IPS-20b (cell line): ENCODE measurements around the gene AIG1.

Source experiments
- H3K27ac ChIP-seq: one replicate; pipeline ENCODE4 v1.5.1; 2013; ENCODE audit warnings: low read length
- H3K27me3 ChIP-seq: 2 replicates; pipeline ENCODE4 v1.6.1; 2013; ENCODE audit warnings: mild to moderate bottlenecking, low read length, inconsistent platforms; ENCODE audit not compliant: insufficient read depth
- H3K36me3 ChIP-seq: 2 replicates; pipeline ENCODE4 v1.6.1; 2013; ENCODE audit warnings: low read depth, mild to moderate bottlenecking, inconsistent platforms, low read length, moderate library complexity; ENCODE audit not compliant: insufficient read depth
- H3K4me1 ChIP-seq: 2 replicates; pipeline ENCODE4 v1.6.1; 2013; ENCODE audit warnings: mild to moderate bottlenecking, control low read depth, inconsistent platforms, low read length, moderate library complexity; ENCODE audit not compliant: insufficient read depth
- H3K4me3 ChIP-seq: 2 replicates; pipeline ENCODE4 v1.5.1; 2013; ENCODE audit warnings: mild to moderate bottlenecking, low read length, inconsistent platforms
- H3K9ac ChIP-seq: 2 replicates; pipeline ENCODE4 v1.6.1; 2013; ENCODE audit warnings: low read depth, mild to moderate bottlenecking, inconsistent platforms, low read length, moderate library complexity
- H3K9me3 ChIP-seq: 2 replicates; pipeline ENCODE4 v1.6.1; 2013; ENCODE audit warnings: mild to moderate bottlenecking, low read depth, low read length, inconsistent platforms; ENCODE audit not compliant: insufficient read depth

Gene AIG1

DNA sequence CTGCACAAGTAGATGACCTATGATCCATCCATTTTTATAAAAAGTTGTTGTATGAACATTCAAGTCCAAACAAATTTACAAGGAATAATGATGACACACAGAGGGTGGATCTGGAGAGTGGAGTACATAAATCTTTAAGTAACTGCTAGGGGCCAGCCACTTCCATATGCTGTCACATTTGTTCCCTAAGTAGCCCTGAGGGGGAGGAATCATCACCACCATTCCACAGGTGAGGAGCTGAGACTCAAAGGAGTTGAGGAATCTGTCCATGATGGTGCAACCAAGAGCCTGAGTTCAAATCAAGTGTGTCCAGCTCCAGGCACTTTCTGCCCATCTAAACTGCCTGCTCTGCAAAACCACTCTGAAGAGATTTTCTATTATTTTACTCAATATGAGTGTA, 132.1 kb downstream of the AIG1 start:
- H3K27ac ChIP-seq, result no peak overlapping the region
- no peaks in the 10 kb centered on the region for H3K27me3 ChIP-seq
- H3K4me3 ChIP-seq, result no peak overlapping the region
- H3K36me3 ChIP-seq, result no peaks in the 10 kb centered on the region; the same call in 1 of the 2 replicates
- no peak overlapping the region for H3K9ac ChIP-seq
- H3K9me3 ChIP-seq, result no peaks in the 10 kb centered on the region
- H3K4me1 ChIP-seq, result no peaks in the 10 kb centered on the region

DNA sequence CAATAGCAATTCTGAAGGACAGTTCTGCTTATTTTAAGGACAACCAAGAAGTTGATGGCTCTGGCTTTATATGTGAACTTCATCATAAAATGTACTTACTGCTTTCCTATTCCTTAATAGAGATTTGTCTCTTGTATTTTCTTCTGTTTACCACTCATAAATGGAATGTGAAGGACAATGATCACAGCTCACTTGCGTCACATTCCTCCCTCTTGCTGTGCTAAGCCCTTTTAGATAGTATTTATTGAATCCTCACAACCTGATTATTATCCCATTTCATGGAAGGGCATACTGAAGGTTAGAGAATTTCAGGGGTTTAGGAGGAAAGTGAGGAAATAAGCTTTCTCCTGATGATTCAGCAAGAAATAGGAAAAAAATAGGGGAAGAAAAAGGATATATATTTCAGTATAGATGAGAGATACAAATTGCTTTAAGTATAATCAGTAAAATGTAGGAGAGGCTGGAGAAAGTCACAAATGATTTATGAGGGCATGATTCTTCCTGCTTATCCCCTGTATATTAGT, 132.9 kb downstream of the AIG1 start:
- Histone ChIP-seq H3K9me3 (no peaks in the 10 kb centered on the region), H3K27me3 (no peaks in the 10 kb centered on the region), H3K4me3 (no peak overlapping the region), H3K4me1 (no peaks in the 10 kb centered on the region), H3K36me3 (no peaks in the 10 kb centered on the region), H3K27ac (no peak overlapping the region), H3K9ac (no peak overlapping the region)

DNA sequence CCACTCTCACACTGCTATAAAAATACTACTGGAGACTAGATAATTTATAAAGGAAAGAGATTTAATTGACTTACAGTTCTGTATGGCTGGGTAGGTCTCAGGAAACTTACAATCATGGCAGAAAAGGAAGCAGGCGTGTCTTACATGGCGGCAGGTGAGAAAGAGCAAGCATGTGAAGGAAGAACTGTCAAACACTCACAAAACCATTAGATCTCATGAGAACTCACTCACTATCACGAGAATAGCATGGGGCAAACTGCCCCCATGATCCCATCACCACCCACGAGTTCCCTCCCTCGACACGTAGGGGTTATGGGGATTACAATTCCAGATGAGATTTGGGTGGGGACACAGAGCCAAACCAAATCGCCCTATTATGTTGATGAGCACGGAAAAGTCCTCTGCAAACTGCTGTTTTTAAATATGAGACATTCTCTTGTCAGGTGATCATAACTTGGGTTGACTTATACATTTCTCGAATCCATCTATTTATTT, 133.5 kb downstream of the AIG1 start:
- H3K27ac ChIP-seq, result no peak overlapping the region

DNA sequence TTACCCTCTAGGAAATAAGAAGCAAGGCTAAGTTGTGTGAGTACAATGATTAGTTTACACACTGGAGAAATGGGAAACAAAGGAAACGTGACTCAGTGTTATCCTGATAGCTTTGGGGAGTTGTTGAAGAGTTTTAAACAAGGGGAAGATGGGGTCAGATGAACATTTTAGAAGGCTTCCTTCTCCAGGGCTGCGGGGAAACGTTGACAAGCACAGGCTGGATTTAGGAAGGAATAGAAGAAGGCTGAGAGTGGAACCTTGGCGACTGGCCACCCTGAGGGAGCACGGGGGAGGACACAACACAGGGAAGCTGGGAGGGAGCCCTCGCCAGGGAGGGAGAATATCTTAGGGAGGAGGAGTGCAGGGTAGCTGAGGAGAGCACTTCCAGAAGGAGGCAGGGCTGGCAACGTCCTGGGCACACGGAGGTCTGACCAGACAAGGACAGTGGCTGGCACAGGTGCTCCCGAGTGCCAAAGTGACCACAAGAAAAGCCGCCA, 134.7 kb downstream of the AIG1 start:
- Histone ChIP-seq H3K27ac (no peak overlapping the region), H3K9me3 (no peaks in the 10 kb centered on the region), H3K27me3 (no peaks in the 10 kb centered on the region), H3K36me3 (no peaks in the 10 kb centered on the region), H3K4me1 (no peaks in the 10 kb centered on the region), H3K9ac (no peak overlapping the region), H3K4me3 (no peak overlapping the region)

More for the DNA sequence above, 133.5 kb downstream of the AIG1 start:
- H3K36me3 ChIP-seq, result no peaks in the 10 kb centered on the region
- no peak overlapping the region for H3K9ac ChIP-seq
- H3K4me1 ChIP-seq, result no peaks in the 10 kb centered on the region
- no peak overlapping the region for H3K4me3 ChIP-seq
- H3K27me3 ChIP-seq, result no peaks in the 10 kb centered on the region
- no peaks in the 10 kb centered on the region for H3K9me3 ChIP-seq

DNA sequence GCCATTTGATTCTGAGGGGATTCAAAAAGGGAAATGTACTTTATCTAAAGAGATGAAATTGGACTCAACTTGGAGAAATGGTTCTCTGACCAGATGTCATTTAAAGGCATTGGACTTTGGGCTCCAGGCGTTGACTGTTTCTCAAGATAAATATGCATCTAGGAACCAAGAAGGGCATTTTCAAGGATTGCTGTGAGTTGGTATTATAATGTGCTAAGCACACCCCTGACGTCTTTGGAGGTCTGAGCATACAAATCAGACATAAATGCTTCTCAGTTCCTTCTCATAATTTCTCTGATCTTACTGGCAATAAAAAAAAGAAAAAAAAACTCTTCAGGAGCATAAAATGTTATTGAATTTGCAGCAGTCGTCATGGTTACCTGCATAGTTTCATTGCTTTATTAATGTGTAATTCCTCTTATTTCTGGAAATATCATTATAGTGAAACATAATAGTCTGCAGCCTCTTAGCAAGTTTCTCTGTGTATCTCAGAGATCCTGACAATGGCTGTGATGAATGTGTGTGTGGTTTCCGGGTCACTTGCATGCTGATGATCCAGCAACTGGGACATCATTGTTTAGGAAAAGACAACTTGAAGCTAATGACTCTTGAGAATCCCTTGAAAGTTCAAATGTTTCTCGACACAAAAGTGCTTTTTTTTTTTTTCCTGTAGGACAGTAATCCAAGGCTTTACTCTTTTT, 136.0 kb downstream of the AIG1 start:
- H3K9ac ChIP-seq, result no peak overlapping the region
- no peaks in the 10 kb centered on the region for H3K36me3 ChIP-seq
- no peaks in the 10 kb centered on the region for H3K4me1 ChIP-seq
- no peak overlapping the region for H3K4me3 ChIP-seq
- no peaks in the 10 kb centered on the region for H3K27me3 ChIP-seq
- no peak overlapping the region for H3K27ac ChIP-seq
- no peaks in the 10 kb centered on the region for H3K9me3 ChIP-seq

DNA sequence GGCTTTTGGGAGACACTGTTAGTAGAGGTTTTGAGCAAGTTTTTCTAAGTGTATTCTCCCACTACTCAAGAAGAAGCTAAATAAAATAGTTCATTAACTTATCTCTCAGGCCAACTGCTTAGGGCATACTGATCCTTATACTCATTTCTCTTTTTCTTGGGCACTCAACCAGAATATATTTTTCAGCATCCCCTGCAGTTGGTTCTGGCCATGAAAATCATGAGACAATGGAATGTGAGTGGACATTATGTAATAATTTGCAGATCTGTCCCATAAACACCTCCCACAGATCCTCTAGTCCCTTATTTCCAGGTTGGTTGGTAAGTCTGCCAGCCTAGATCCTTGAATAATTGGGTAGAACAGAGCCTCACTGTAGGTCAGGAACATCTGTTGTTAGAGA, 136.7 kb downstream of the AIG1 start:
- no peaks in the 10 kb centered on the region for H3K36me3 ChIP-seq
- no peak overlapping the region for H3K9ac ChIP-seq
- H3K4me1 ChIP-seq, result no peaks in the 10 kb centered on the region
- no peak overlapping the region for H3K27ac ChIP-seq
- H3K9me3 ChIP-seq, result no peaks in the 10 kb centered on the region
- no peaks in the 10 kb centered on the region for H3K27me3 ChIP-seq
- H3K4me3 ChIP-seq, result no peak overlapping the region

DNA sequence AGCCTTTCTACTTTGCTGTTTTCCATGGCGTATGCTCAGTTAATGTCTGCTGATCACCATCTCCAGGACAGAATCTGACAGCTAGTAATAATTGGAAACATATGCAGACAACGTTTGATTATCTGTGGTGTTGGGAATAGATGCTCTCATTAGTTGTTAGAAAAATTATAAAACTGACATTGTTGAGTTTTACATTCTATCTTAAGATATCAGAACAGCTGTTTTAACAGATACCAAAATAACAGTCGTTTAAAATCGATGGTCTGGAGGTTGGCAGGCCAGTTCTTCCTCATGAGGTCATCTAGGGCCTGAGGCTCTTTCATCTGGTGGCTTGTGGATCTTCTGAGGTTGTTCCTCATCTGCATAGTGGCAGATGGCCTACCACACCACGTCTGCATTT, 137.6 kb downstream of the AIG1 start:
- Histone ChIP-seq H3K9me3 (no peaks in the 10 kb centered on the region), H3K4me3 (no peak overlapping the region), H3K27ac (no peak overlapping the region), H3K27me3 (no peaks in the 10 kb centered on the region), H3K4me1 (no peaks in the 10 kb centered on the region), H3K9ac (no peak overlapping the region), H3K36me3 (no peaks in the 10 kb centered on the region)

DNA sequence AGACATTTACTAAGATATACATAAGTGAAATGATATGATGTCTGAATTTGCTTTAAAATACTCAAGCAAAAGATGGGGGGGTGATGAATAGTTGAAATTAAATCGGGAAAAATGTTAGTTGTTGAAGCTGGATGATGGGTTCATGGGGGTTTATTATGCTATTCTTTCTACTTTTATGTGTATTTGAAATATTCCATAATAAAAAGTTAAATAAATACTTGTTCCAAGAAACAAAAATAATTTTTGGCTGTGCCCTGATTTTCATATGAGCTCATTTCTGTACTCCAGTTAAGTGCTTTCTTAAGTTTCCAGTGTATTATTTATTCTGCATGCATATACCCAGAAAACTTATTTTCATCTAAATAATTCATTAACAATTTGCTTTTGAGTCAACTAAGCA, 138.6 kb downstream of the AIG1 start:
- Histone ChIP-seq H3K9me3 (no peaks in the 10 kb centered on the region), H3K27me3 (no peaks in the 10 kb centered on the region), H3K36me3 (no peaks in the 10 kb centered on the region), H3K27ac (no peak overlapping the region), H3K4me3 (no peak overlapping the region), H3K9ac (no peak overlapping the region), H3K4me1 (no peaks in the 10 kb centered on the region)

DNA sequence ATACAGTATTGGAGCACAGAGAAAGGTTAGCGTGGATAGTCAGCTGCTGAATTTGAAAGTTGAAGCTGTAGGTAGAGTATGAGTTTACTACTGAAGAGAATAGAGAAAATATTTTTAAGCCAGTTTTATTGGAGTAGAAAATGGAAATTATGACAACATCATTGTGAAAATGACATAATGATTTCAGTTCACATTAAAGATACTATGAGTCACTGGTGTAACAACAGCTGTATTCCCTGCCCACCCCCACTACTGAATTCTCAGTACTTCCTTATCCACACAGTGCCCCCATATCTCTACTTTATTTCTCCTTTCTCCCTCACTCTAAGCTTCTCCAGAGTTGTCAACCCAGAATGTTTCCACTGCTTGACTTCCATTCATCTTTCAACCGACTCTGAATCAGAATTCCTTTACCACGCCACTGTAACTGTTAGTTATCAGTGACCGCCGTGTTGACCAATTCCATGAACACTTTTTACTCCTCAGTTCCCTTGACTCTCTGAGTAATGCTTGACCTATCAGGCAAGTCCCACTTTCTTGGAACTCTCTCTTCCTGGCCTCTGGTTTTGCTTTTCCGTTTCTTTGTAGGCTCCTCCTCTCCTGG, 139.6 kb downstream of the AIG1 start:
- Histone ChIP-seq H3K27me3 (no peaks in the 10 kb centered on the region), H3K9me3 (no peaks in the 10 kb centered on the region), H3K9ac (no peak overlapping the region), H3K4me3 (no peak overlapping the region), H3K27ac (no peak overlapping the region), H3K36me3 (no peaks in the 10 kb centered on the region), H3K4me1 (no peaks in the 10 kb centered on the region)

DNA sequence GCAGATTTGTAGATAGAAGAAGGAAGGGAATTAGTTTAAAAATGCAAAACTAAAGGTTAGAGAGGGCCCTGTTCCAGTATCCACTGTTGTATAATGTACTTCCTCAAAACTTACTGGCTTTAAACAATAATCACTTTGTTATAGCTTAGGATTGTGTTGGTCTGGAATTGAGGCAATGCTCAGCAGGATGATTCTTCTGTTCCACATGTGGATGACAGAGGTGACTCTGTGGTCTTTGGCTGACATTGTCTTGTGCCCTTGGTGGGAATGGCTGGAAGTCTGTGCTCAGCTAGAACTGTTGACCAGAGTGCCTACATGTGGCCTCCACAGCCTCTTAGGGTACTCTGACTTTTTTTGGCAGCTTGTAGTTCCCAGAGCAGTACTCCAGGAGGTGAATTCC, 143.4 kb downstream of the AIG1 start:
- Histone ChIP-seq H3K27me3 (no peaks in the 10 kb centered on the region), H3K9ac (no peak overlapping the region), H3K4me1 (no peaks in the 10 kb centered on the region), H3K9me3 (no peaks in the 10 kb centered on the region), H3K27ac (no peak overlapping the region), H3K4me3 (no peak overlapping the region), H3K36me3 (no peaks in the 10 kb centered on the region)

DNA sequence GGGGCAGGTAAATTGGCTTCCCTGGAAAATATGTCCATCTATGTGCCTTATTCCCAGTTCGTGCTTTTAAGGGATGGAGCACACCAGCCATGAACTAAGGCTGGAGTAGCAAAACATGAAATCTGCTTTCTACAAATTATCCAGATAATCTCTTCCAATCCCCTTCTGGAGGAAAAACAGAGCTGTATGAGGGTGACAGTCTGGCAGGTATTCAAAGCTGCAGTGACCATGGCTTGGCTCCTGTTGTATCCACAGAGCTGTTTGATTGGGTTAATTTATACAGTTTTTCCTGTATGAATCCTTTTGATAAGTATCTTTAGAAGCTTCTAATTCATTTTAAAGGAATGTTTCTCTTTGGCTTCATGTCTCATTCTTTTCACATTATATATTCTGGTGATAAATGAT, 144.4 kb downstream of the AIG1 start:
- Histone ChIP-seq H3K9me3 (no peaks in the 10 kb centered on the region), H3K27me3 (no peaks in the 10 kb centered on the region), H3K4me1 (no peaks in the 10 kb centered on the region), H3K4me3 (no peak overlapping the region), H3K9ac (no peak overlapping the region), H3K36me3 (no peaks in the 10 kb centered on the region), H3K27ac (no peak overlapping the region)

DNA sequence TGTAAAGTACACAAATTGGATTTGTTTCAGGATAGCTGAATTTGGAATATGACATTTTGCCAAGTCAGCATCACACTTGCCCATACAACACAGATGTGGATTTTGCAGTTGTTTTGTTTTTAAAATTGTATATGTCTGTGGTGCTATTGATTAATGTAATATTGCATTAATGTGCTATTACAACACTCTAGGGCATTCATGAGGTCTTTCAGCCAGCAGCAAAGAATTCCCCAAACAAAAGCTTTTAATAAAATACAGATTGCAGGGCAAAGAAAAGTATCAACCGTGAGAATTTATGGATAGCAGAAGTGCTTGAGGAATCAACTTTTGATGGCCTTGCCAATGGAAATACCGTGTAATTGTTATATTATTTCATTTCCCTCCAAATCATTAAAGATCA, 144.9 kb downstream of the AIG1 start:
- Histone ChIP-seq H3K4me1 (no peaks in the 10 kb centered on the region), H3K36me3 (no peaks in the 10 kb centered on the region), H3K27ac (no peak overlapping the region), H3K9ac (no peak overlapping the region), H3K27me3 (no peaks in the 10 kb centered on the region), H3K4me3 (no peak overlapping the region), H3K9me3 (no peaks in the 10 kb centered on the region)
